Suppressor macrophage (primary cell): ENCODE measurements around the gene CREB3L1.

Experiments used
- DNase-seq, 4 experiments: peaks; one replicate each; pipeline ENCODE4 v3.0.0-alpha.2; 2020 to 2022

CREB3L1 gene

DNA sequence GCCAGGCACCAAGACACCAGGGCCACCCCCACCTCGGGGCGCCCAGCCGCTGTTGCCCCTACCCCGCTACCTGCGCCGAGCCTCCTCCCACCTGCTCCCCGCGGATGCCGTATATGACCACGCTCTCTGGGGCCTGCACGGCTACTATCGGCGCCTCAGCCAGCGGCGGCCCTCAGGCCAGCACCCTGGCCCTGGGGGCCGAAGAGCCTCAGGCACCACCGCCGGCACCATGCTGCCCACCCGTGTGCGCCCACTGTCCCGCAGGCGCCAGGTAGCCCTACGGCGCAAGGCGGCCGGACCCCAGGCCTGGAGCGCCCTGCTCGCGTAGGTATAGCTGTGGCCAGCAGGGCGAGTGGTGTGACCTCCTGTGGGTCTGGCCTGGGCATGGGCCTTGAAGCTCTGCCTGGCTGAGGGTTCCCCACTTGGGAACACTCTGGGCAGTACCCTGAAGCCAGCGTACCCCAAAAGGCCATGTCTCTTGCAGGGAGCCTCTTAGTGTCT is 89.2 kb downstream of the CREB3L1 start:
- DNase-seq, result no peak

DNA sequence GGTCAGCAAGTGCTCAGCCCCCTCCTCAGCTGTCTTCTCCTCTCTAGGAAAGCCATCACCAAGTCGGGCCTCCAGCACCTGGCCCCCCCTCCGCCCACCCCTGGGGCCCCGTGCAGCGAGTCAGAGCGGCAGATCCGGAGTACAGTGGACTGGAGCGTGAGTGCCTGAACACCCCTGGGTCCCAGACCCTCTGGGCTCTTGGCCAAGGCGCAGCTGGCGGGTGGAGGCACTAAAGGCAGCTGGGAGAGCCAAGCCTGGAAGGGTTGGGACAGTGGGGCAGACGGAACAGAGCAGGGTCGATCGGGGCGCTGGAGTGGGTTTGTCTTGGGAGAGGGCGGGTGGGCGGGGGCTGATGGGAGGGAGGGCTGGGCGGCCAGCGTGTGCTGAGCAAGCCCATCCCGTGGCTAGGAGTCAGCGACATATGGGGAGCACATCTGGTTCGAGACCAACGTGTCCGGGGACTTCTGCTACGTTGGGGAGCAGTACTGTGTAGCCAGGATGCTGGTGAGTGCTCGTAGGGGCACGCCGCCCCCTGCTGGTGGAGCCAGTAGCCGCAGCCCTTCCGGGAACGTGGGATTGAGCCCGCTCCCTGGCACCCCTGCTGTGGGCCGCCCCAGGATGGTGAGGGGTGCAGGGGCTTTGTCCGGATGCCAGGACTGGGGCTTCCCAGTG is 89.9 kb downstream of the CREB3L1 start:
- DNase-seq, result peak; percentile 75 to 87 (median 78)

DNA sequence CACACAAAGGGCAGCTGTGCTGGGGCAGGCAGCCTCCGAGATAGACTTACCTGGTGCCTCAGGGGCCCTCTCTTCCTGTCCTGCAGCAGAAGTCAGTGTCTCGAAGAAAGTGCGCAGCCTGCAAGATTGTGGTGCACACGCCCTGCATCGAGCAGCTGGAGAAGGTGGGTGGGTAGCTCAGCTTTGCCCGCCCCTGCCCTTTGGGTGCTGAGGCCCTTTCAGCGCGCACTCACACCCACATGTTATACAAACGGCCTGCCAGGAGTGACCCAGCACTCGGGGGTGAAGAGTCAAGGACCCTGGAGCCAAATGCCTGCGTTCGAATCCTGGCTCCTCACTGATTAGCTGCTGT is 90.4 kb downstream of the CREB3L1 start:
- no peak for DNase-seq

DNA sequence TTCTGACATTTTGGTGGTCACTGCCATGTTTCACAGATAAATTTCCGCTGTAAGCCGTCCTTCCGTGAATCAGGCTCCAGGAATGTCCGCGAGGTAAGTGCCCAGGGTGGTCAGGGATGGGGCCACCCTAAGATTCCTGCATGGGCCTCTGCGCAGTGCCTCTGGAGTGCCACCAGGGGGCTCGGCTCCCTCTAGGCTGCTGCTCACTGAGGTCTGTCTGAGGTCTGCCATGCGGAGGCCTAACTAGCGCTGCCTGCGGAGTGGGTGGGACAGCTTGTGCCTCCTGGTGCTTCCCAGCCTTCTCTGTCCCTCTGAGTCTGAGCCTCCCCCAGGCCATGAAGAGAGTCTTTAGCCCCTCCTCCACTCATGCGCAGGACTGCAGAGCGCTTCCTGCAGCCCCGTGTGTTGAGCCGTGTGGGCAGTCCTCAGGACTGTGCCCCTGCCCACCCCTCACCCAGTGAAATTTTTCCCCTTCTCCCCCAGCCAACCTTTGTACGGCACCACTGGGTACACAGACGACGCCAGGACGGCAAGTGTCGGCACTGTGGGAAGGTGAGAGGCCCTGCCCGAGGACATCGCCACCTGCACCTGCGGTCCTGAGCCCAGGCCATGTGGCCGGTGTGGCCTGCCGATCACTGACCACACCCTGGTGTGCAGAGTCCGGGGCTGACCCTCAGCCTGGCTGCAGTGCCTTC is 92.1 kb downstream of the CREB3L1 start:
- peak; percentile 68 to 82 (median 71) for DNase-seq

DNA sequence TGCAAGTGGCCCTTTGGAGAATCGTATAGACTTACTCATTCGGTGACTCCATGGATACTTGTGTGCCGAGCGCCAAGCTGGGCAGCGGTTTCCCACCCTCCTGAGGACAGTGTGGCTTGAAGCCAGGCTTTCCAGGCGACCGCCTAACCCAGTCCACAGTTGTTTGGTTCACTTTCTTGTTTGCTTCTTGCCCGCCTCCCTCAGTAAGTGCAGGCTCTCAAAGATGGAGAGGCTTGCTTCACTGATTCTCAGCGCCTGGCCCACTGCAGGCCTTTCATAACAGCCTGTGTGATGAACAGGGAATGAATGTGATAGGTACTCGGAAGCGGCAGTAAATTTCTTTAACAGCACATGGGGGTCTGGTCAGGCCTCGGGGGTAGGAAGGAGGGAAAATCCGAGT is 92.8 kb downstream of the CREB3L1 start:
- DNase-seq, result no peak
